ENCODE results near the gene CX3CR1.
"Not testable (repeated sequence)": the region's sequence is repeated elsewhere in the genome, so short reads cannot be mapped to it uniquely, and the experiment has no call there.

Gene CX3CR1

GRCh38 chr3:39262846-39263245 is 17.0 kb downstream of the CX3CR1 start:
- FAIRE-seq = no peak

GRCh38 chr3:39261726-39262125 is 18.1 kb downstream of the CX3CR1 start:
- no peak for FAIRE-seq

GRCh38 chr3:39260957-39261356 is 18.9 kb downstream of the CX3CR1 start:
- FAIRE-seq = no peak

- FAIRE-seq = no peak
Observed at GRCh38 chr3:39260318-39260717, 19.5 kb downstream of the CX3CR1 start.

GRCh38 chr3:39255503-39256325 is 24.1 kb downstream of the CX3CR1 start:
- no peak for FAIRE-seq

GRCh38 chr3:39254806-39255449 is 24.9 kb downstream of the CX3CR1 start:
- FAIRE-seq = no peak

- FAIRE-seq = no peak
Observed at GRCh38 chr3:39251576-39251975, 28.3 kb downstream of the CX3CR1 start.

- no peak for FAIRE-seq
Observed at GRCh38 chr3:39250116-39250747, 29.6 kb downstream of the CX3CR1 start.

GRCh38 chr3:39249453-39250115 is 30.3 kb downstream of the CX3CR1 start:
- no peak for FAIRE-seq

- no peak for FAIRE-seq
Observed at GRCh38 chr3:39241561-39241960, 38.3 kb downstream of the CX3CR1 start.

- FAIRE-seq = no peak
Observed at GRCh38 chr3:39237027-39237426, 42.8 kb downstream of the CX3CR1 start.

GRCh38 chr3:39234651-39235050 is 45.2 kb downstream of the CX3CR1 start:
- FAIRE-seq = no peak

- no peak for FAIRE-seq
Observed at GRCh38 chr3:39232859-39233258, 47.0 kb downstream of the CX3CR1 start.

- no peak for FAIRE-seq
Observed at GRCh38 chr3:39230453-39230852, 49.4 kb downstream of the CX3CR1 start.

GRCh38 chr3:39228496-39228895 is 51.3 kb downstream of the CX3CR1 start:
- FAIRE-seq = no peak

- FAIRE-seq = not testable (repeated sequence)
Observed at GRCh38 chr3:39227596-39227995, 52.2 kb downstream of the CX3CR1 start.

- no peak for FAIRE-seq
Observed at GRCh38 chr3:39226106-39226741, 53.6 kb downstream of the CX3CR1 start.

- no peak for FAIRE-seq
Observed at GRCh38 chr3:39224288-39224687, 55.5 kb downstream of the CX3CR1 start.

- FAIRE-seq = no peak
Observed at GRCh38 chr3:39222939-39223338, 56.9 kb downstream of the CX3CR1 start.

- no peak for FAIRE-seq
Observed at GRCh38 chr3:39222462-39222861, 57.4 kb downstream of the CX3CR1 start.

GRCh38 chr3:39221141-39221530 is 58.7 kb downstream of the CX3CR1 start:
- no peak for FAIRE-seq

GRCh38 chr3:39220407-39221140 is 59.3 kb downstream of the CX3CR1 start:
- no peak for FAIRE-seq

All from TTC549 (cell line).